UCSD-AML1 (cell line): ENCODE results near the gene BARD1.

Experiments
- DNase-seq: peaks from one replicate; lab custom pipeline; 2025; ENCODE audit not compliant: unreplicated experiment; lab: John Stamatoyannopoulos, UW

The BARD1 gene

GRCh38 chr2:214679736-214680135 lies 129.7 kb downstream of the BARD1 start:
- no peak for DNase-seq

- DNase-seq: no peak
Measured at GRCh38 chr2:214676421-214677089, 132.9 kb downstream of the BARD1 start.
